HFFc6 (cell line): ENCODE measurements around the gene AGPAT2. TPM values are rescaled to one million over a fixed set of nuclear protein-coding genes. Genes with fewer than 3 reads are reported as not detected.

Experiments used
- DNase-seq: peaks from one replicate; pipeline ENCODE4 v3.0.0-alpha.2; 2018
- H3K27ac Mint-ChIP-seq: 2 replicates; pipeline ENCODE4 v1.8.0; 2020; ENCODE audit warnings: mild to moderate bottlenecking, mixed read lengths
- H3K27me3 Mint-ChIP-seq: 2 replicates; pipeline ENCODE4 v1.8.0; 2021; ENCODE audit warnings: mild to moderate bottlenecking, moderate library complexity, mixed read lengths; ENCODE audit not compliant: insufficient read depth
- H3K36me3 Mint-ChIP-seq: 2 replicates; pipeline ENCODE4 v1.8.0; 2021; ENCODE audit warnings: low read depth, mixed read lengths
- H3K4me1 Mint-ChIP-seq: 2 replicates; pipeline ENCODE4 v1.8.0; 2020; ENCODE audit warnings: low read depth, mixed read lengths
- H3K4me3 Mint-ChIP-seq: 2 replicates; pipeline ENCODE4 v1.8.0; 2020; ENCODE audit warnings: mild to moderate bottlenecking, moderate library complexity, mixed read lengths
- H3K9me3 Mint-ChIP-seq: 2 replicates; pipeline ENCODE4 v1.8.0; 2020; ENCODE audit warnings: mild to moderate bottlenecking, mixed read lengths
- total RNA-seq, 6 experiments: library from RNA; stranded (reverse); fragmentation: NEBNext Ultra II Directional; extraction: Animal tissue kit (Norgen Biotek cat#: 25700); gene quantifications; 2 replicates in 1 of 6; 3 replicates in 5 of 6; pipeline ENCODE4 v1.2.3, GENCODE V29; 2021
- TF ChIP-seq, protein P1 (sequence below): fragments of 200-600 bp; sonication (generic); IDR thresholded peaks from 2 replicates; pipeline ENCODE4 v1.5.0; 2021; ENCODE audit warnings: antibody characterized with exemption, mild to moderate bottlenecking

The AGPAT2 gene
- total RNA-seq, 6 experiments from 2014 or later: 48.7 to 58.4 (median 54.8) TPM

DNA sequence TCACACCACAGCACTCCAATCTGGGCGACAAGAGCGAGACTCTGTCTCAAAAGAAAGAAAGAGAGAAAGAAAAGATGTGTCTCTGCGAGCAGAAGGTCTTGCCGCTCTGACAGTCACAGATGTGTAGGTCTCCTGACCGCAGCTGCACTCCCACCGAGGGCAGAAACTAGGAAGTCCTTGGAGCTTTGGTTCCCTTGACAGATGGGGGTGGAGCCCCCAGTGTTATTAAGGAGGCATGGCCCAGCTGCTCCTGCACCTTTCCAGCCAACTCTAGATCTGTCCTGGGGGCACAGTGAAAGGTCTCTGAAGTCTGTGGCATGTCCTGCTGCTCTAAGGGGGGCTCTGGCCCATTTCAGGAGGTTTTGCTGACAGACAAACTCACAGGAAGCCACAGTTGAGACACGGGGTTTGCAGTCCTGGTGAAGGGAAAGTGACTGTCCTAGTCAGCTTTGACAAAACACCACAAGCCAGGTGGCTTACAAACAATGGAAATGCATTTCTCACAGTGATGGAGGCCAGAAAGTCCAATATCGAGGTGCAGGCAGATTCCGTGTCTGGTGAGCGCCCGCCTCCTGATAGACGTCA lies 16.1 kb upstream of the AGPAT2 start:
- Mint-ChIP-seq H3K9me3 (no peaks in the 10 kb centered on the region), H3K27ac (no peak overlapping the region), H3K4me1 (peaks cover 4% of the 10 kb centered on the region; the same call in 1 of the 2 replicates), H3K4me3 (no peak overlapping the region), H3K27me3 (peaks cover 49% of the 10 kb centered on the region), H3K36me3 (no peaks in the 10 kb centered on the region)
- DNase-seq: no peak
- TF ChIP-seq, protein P1, sequence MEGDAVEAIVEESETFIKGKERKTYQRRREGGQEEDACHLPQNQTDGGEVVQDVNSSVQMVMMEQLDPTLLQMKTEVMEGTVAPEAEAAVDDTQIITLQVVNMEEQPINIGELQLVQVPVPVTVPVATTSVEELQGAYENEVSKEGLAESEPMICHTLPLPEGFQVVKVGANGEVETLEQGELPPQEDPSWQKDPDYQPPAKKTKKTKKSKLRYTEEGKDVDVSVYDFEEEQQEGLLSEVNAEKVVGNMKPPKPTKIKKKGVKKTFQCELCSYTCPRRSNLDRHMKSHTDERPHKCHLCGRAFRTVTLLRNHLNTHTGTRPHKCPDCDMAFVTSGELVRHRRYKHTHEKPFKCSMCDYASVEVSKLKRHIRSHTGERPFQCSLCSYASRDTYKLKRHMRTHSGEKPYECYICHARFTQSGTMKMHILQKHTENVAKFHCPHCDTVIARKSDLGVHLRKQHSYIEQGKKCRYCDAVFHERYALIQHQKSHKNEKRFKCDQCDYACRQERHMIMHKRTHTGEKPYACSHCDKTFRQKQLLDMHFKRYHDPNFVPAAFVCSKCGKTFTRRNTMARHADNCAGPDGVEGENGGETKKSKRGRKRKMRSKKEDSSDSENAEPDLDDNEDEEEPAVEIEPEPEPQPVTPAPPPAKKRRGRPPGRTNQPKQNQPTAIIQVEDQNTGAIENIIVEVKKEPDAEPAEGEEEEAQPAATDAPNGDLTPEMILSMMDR: no peak

DNA sequence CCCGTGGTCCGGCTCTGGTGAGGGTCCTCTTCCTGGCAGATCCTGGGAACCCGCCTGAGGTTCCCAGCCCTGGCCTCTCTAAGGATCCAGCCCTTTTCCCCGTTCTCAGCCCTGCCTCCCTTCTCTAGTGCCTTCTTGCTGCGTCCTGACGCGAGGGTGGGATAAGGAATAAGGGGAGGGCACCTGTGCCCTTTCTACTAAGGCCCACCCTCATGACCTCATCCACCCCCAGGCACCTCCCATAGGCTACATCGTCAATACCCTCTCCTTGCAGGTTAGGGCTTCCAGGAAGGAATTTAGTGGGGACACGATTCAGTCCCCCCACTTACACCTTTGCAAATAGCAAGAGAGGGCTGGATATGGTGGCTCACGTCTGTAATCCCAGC lies 14.4 kb upstream of the AGPAT2 start:
- no peak for DNase-seq
- Mint-ChIP-seq H3K4me1 (peaks cover 4% of the 10 kb centered on the region; the same call in 1 of the 2 replicates), H3K36me3 (no peaks in the 10 kb centered on the region), H3K9me3 (no peaks in the 10 kb centered on the region), H3K27me3 (peaks cover 52% of the 10 kb centered on the region), H3K27ac (no peak overlapping the region), H3K4me3 (no peak overlapping the region)
- TF ChIP-seq, protein P1: no peak

DNA sequence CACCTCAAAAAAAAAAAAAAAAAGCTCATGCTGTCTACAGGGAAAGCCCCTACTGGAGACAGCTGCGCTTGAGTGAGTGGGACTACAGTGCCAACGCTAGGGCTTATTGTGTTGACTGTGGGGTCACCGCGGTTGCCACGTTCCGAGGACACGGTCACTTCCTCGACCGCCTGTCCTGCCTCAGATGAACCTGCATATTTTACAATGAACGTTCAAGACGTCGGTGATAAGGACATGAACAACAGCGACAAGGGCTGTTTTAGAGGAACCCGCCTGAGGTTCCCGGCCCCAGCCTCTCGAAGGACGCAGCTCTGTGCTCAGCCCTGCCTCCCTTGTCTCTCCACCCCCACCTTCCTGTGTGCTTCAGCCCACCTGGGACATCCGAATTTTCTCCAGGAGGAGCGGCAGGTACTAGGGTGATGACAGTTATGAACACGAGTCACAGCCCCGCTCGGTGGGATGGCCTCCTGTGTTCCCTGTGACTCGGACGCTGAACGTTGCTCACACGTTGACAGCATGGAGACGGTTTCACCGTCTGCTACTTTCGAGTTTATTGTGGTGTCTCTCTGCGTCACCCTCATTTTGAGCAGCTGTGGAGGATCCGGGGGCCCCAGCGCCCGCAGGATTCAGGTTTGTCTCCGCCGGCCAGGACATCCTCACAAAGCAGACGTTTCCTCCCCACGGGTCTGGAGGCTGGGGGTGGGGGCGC lies 13.9 kb upstream of the AGPAT2 start:
- H3K9me3 Mint-ChIP-seq: no peaks in the 10 kb centered on the region
- TF ChIP-seq, protein P1: no peak
- peaks cover 4% of the 10 kb centered on the region; the same call in 1 of the 2 replicates for H3K4me1 Mint-ChIP-seq
- no peak overlapping the region for H3K4me3 Mint-ChIP-seq
- DNase-seq: peak; percentile 25
- H3K27ac Mint-ChIP-seq: no peak overlapping the region
- peaks cover 50% of the 10 kb centered on the region for H3K27me3 Mint-ChIP-seq
- H3K36me3 Mint-ChIP-seq: no peaks in the 10 kb centered on the region

DNA sequence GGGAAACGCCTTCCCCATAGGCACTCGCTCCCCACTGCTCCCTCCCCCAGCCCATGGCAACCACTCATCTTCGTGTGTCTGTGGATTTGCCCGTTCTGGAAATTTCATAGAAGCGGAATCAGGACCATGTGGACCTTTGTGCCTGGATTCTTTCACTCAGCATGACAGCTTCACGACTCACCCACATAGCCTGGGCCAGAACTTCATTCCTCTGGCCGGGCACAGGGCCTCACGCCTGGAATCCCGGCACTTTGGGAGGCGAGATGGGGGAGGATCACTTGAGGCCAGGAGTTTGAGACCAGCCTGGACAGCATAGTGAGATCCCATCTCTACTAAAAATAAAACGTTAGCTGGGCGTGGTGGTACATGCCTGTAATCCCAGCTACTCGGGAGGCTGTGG lies 13.0 kb upstream of the AGPAT2 start:
- Mint-ChIP-seq H3K9me3 (no peaks in the 10 kb centered on the region), H3K36me3 (no peaks in the 10 kb centered on the region), H3K4me1 (peaks cover 4% of the 10 kb centered on the region; the same call in 1 of the 2 replicates), H3K27ac (no peak overlapping the region), H3K4me3 (no peak overlapping the region; the same call in 1 of the 2 replicates), H3K27me3 (peaks cover 48% of the 10 kb centered on the region)
- TF ChIP-seq, protein P1: no peak
- DNase-seq: no peak

DNA sequence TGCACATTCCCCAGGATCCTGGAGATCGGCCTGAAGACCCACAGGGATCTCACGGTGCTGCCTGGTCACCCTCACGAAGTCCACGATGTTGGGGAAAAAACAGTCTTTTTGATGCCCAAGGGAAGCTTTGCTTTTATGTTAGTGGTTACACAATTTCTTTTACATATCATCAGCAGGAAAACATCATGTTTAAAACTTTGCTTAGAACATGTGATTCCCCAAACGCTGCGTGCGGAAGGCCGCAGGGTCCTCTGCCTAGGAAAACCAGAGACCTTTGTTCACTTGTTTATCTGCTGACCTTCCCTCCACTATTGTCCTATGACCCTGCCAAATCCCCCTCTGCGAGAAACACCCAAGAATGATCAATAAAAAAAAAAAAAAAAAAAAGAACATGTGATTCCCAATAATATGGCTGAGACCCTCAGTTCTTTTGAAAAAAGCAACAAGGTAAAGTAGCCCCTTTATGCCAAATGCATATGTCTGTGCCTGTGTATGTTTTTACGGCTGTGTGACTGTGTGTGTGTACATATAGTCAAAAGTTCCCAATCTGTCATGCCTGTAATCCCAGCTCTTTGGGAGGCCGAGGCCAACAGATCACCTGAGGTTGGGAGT lies 11.5 kb upstream of the AGPAT2 start:
- Mint-ChIP-seq H3K9me3 (no peaks in the 10 kb centered on the region), H3K27ac (no peak overlapping the region), H3K4me1 (peaks cover 7% of the 10 kb centered on the region; the same call in 1 of the 2 replicates), H3K27me3 (peaks cover 46% of the 10 kb centered on the region), H3K36me3 (no peaks in the 10 kb centered on the region), H3K4me3 (no peak overlapping the region)
- no peak for DNase-seq
- TF ChIP-seq, protein P1: no peak
